Measurements from ENCODE around the gene MAPRE2. TPM values are rescaled to one million over a fixed set of nuclear protein-coding genes. Genes with fewer than 3 reads are reported as not detected.

MAPRE2 gene
- total RNA-seq, 2 experiments from 2014 or later = 62.5 to 66.2 TPM

DNA sequence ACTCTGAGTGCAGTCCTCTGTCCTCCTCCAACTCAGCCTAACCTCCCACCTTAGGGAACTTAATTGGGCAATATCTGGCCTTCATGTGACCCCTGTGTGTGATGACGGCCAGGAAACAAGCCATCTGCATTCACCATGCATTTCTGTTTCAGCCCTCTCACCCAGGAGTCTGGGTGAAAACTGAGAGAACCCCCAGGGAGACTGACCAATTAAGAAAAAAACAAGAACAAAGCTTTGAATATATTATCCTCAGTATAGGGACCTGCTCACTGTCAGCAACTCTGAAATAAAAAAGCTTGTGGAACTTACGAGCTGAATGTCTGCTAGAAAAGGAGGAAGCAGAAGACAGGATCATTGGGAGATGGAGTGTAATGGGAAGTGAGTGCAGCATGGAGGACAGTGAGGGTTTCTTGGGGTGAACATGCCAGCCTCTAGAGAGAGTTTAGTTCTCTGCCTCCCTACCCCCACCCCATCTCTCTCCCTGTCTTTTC is 9.5 kb downstream of the MAPRE2 start:
- peaks cover 11% of the 10 kb centered on the region for H3K36me3 Mint-ChIP-seq (ENCODE audit: low read depth)
- CTCF ChIA-PET = interaction anchor here (0.5 to 1.8 kb wide), 3 partner anchors 9 to 124 kb away, joined by 3 to 4 read pairs (median 4); no protein-coding TSS in a partner anchor
- H3K27me3 Mint-ChIP-seq (ENCODE audit: low read depth) = no peaks in the 10 kb centered on the region
- no peak for DNase-seq
- intact Hi-C loops (cut with micrococcal nuclease) = loop anchor here (1.0 kb wide), 4 partner anchors 8 to 190 kb away; no protein-coding TSS in a partner anchor
- H3K9me3 Mint-ChIP-seq = peaks cover 4% of the 10 kb centered on the region
- no peak overlapping the region for H3K27ac Mint-ChIP-seq
- H3K4me1 Mint-ChIP-seq (ENCODE audit: low read depth) = peaks cover 77% of the 10 kb centered on the region
- H3K4me3 Mint-ChIP-seq = no peak overlapping the region

DNA sequence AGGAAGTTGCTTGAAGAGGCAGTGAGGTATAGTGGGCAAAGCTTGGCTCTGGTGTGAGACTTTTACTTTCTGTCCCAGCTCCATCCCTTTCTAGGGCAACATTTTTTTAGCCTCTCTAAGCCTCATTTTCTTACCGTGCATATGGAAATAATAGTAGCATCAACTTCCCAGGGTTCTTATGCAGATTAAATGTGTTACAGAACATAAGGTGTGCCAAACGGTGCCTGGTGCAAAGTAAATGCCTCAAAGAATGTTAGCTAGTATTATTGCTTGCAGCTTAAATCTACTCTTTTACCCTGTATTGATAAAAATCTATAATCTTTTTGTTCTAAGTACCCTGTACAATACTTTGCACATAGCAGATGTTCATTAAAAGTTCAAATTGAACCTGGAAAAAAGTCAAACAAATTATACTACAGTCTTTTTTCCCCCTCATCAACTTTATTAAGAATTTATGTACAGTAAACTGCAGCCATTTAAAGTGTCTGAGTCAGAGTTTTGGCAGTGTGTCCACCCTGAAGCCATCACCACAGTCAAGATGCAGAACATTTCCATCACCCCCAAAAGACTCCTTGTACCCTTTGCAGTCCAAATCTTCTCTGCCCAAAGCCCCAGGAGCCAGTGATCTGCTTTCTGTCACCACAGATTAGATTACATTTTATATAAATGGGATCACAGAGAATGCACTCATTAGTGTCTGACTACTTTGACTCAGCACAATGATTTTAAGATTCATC is 10.6 kb downstream of the MAPRE2 start:
- CTCF ChIA-PET = interaction anchor here (1.2 to 1.8 kb wide), 2 partner anchors 8 to 15 kb away, joined by 3 to 4 read pairs; no protein-coding TSS in a partner anchor
- no peak overlapping the region for H3K27ac Mint-ChIP-seq
- no peak for DNase-seq
- H3K4me1 Mint-ChIP-seq (ENCODE audit: low read depth) = peaks cover 70% of the 10 kb centered on the region
- H3K4me3 Mint-ChIP-seq = no peak overlapping the region
- H3K36me3 Mint-ChIP-seq (ENCODE audit: low read depth) = peaks cover 11% of the 10 kb centered on the region
- intact Hi-C loops (cut with micrococcal nuclease) = no loop called here
- H3K27me3 Mint-ChIP-seq (ENCODE audit: low read depth) = no peaks in the 10 kb centered on the region
- peaks cover 4% of the 10 kb centered on the region for H3K9me3 Mint-ChIP-seq

DNA sequence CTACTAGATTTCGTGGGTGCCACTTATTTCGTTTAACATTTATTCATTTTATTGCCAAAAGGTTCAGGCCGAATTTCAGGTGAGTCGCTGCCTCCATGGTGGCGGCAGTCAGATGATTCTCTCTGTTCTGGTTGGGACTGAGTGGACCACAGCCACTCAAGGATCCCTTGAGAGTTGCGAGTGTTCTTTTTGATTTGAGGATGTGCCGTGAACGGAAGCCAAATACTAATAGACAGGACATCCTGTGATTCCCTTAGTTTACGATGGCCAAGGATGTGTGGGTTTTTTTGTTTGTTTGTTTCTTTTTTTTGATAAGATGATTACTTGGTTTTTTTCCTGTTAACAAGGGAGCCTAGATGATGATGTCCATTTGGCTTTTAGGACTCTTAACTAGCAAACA is 13.2 kb downstream of the MAPRE2 start:
- no peak for DNase-seq
- Mint-ChIP-seq H3K9me3 (no peaks in the 10 kb centered on the region), H3K4me1 (ENCODE audit: low read depth) (peaks cover 69% of the 10 kb centered on the region), H3K4me3 (no peak overlapping the region), H3K36me3 (ENCODE audit: low read depth) (peaks cover 6% of the 10 kb centered on the region), H3K27ac (no peak overlapping the region), H3K27me3 (ENCODE audit: low read depth) (no peaks in the 10 kb centered on the region)
- CTCF ChIA-PET = no interaction called here
- intact Hi-C loops (cut with micrococcal nuclease) = no loop called here

- no peak for DNase-seq
- peaks cover 6% of the 10 kb centered on the region for H3K36me3 Mint-ChIP-seq (ENCODE audit: low read depth)
- H3K4me1 Mint-ChIP-seq (ENCODE audit: low read depth) = peaks cover 69% of the 10 kb centered on the region
- H3K27me3 Mint-ChIP-seq (ENCODE audit: low read depth) = no peaks in the 10 kb centered on the region
- no peak overlapping the region for H3K27ac Mint-ChIP-seq
- H3K4me3 Mint-ChIP-seq = no peak overlapping the region
- CTCF ChIA-PET = no interaction called here
- H3K9me3 Mint-ChIP-seq = no peaks in the 10 kb centered on the region
- intact Hi-C loops (cut with micrococcal nuclease) = no loop called here
These were observed 13.9 kb downstream of the MAPRE2 start for GRCh38 chr18:35055105-35055504.

DNA sequence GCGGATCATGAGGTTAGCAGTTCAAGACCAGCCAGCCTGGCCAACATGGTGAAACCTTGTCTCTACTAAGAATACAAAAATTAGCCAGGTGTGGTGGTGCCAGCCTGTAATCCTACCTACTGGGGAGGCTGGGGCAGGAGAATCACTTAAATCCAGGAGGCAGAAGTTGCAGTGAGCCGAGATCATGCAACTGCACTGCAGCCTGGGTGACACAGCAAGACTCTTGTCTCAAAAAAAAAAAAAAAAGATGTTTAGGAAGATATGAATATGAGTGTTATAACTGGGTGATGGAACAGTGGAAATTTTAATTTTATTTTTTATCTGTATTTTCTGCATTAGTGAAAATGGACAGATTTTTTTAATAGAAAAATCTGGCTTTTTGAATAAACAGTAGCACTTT is 14.5 kb downstream of the MAPRE2 start:
- Mint-ChIP-seq H3K4me3 (no peak overlapping the region), H3K4me1 (ENCODE audit: low read depth) (peaks cover 68% of the 10 kb centered on the region)

GRCh38 chr18:35059280-35059927 is 18.2 kb downstream of the MAPRE2 start:
- peaks cover 2% of the 10 kb centered on the region for H3K36me3 Mint-ChIP-seq (ENCODE audit: low read depth)
- CTCF ChIA-PET = interaction anchor here (0.6 to 1.3 kb wide), 5 partner anchors 8 to 295 kb away, joined by 3 to 4 read pairs (median 3); no protein-coding TSS in a partner anchor
- H3K4me3 Mint-ChIP-seq = no peak overlapping the region
- H3K4me1 Mint-ChIP-seq (ENCODE audit: low read depth) = peaks cover 58% of the 10 kb centered on the region
- intact Hi-C loops (cut with micrococcal nuclease) = no loop called here
- no peaks in the 10 kb centered on the region for H3K9me3 Mint-ChIP-seq
- H3K27me3 Mint-ChIP-seq (ENCODE audit: low read depth) = no peaks in the 10 kb centered on the region
- DNase-seq = no peak
- no peak overlapping the region for H3K27ac Mint-ChIP-seq

More for the DNA sequence above, 14.5 kb downstream of the MAPRE2 start:
- Mint-ChIP-seq H3K27me3 (ENCODE audit: low read depth) (no peaks in the 10 kb centered on the region), H3K36me3 (ENCODE audit: low read depth) (peaks cover 6% of the 10 kb centered on the region), H3K27ac (no peak overlapping the region), H3K9me3 (no peaks in the 10 kb centered on the region)
- DNase-seq = no peak
- CTCF ChIA-PET = no interaction called here
- intact Hi-C loops (cut with micrococcal nuclease) = no loop called here

- H3K9me3 Mint-ChIP-seq = no peaks in the 10 kb centered on the region
- H3K36me3 Mint-ChIP-seq (ENCODE audit: low read depth) = no peaks in the 10 kb centered on the region
- H3K27me3 Mint-ChIP-seq (ENCODE audit: low read depth) = no peaks in the 10 kb centered on the region
- H3K4me1 Mint-ChIP-seq (ENCODE audit: low read depth) = peaks cover 58% of the 10 kb centered on the region
- no peak overlapping the region for H3K27ac Mint-ChIP-seq
- intact Hi-C loops (cut with micrococcal nuclease) = no loop called here
- H3K4me3 Mint-ChIP-seq = no peak overlapping the region
- no peak for DNase-seq
- CTCF ChIA-PET = interaction anchor here (0.6 to 1.6 kb wide), 7 partner anchors 9 to 294 kb away, joined by 3 to 5 read pairs (median 3); no protein-coding TSS in a partner anchor
These were observed 19.1 kb downstream of the MAPRE2 start for GRCh38 chr18:35060122-35060815.

DNA sequence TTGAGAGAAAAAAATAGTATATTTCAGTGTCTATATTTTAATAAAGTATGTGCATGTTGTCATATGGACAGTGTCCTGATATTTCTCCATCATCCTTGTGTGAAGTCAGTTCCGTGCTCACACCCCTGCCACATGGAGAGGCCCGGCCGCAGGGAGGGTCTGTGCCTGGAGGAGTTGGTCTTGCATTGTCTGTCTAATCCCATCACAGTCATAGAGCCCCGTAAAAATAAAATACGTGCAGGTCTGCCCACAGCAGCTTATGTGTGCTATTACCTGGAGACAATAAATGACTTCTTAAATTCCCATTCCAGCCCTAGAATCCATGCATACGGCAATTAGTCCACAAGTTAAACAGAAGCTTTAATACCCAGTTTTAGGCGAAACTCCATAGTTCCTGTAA is 20.1 kb downstream of the MAPRE2 start:
- no peak for DNase-seq
- Mint-ChIP-seq H3K27ac (no peak overlapping the region), H3K9me3 (no peaks in the 10 kb centered on the region), H3K4me3 (no peak overlapping the region), H3K27me3 (ENCODE audit: low read depth) (no peaks in the 10 kb centered on the region), H3K36me3 (ENCODE audit: low read depth) (no peaks in the 10 kb centered on the region), H3K4me1 (ENCODE audit: low read depth) (peaks cover 59% of the 10 kb centered on the region)
- CTCF ChIA-PET = interaction anchor here (1.6 kb wide), 2 partner anchors 35 to 54 kb away, joined by 3 to 5 read pairs; no protein-coding TSS in a partner anchor
- intact Hi-C loops (cut with micrococcal nuclease) = no loop called here

DNA sequence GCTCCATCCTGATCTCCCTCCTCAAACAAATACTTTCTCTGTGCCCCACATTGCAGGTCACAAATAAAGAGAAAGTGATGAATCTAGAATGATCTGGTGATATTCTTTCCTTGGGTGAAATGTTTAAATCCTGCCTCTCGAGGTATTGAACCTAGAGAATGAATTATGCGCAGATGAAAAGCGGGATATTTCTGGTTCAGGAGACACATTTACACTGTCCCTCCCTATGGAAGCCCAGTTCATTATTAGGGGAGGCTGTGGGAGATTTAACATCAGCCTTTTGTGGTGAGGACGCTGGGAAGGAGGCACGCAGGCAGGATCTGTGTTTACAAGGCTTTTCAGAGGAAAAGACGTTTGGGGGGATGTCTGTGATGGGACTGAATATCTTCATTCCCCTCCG is 20.6 kb downstream of the MAPRE2 start:
- no peaks in the 10 kb centered on the region for H3K9me3 Mint-ChIP-seq
- no peaks in the 10 kb centered on the region for H3K36me3 Mint-ChIP-seq (ENCODE audit: low read depth)
- intact Hi-C loops (cut with micrococcal nuclease) = no loop called here
- DNase-seq = no peak
- no peaks in the 10 kb centered on the region for H3K27me3 Mint-ChIP-seq (ENCODE audit: low read depth)
- CTCF ChIA-PET = no interaction called here
- no peak overlapping the region for H3K27ac Mint-ChIP-seq
- H3K4me1 Mint-ChIP-seq (ENCODE audit: low read depth) = peaks cover 59% of the 10 kb centered on the region
- no peak overlapping the region for H3K4me3 Mint-ChIP-seq

- intact Hi-C loops (cut with micrococcal nuclease) = no loop called here
- Mint-ChIP-seq H3K36me3 (ENCODE audit: low read depth) (no peaks in the 10 kb centered on the region), H3K4me3 (no peak overlapping the region), H3K27ac (no peak overlapping the region), H3K27me3 (ENCODE audit: low read depth) (no peaks in the 10 kb centered on the region), H3K9me3 (no peaks in the 10 kb centered on the region), H3K4me1 (ENCODE audit: low read depth) (peaks cover 60% of the 10 kb centered on the region)
- CTCF ChIA-PET = no interaction called here
- no peak for DNase-seq
These were observed 21.2 kb downstream of the MAPRE2 start for GRCh38 chr18:35062408-35062807.

GRCh38 chr18:35063875-35064690 is 22.9 kb downstream of the MAPRE2 start:
- peaks cover 50% of the 10 kb centered on the region for H3K4me1 Mint-ChIP-seq (ENCODE audit: low read depth)
- CTCF ChIA-PET = interaction anchor here (0.6 to 0.9 kb wide), 4 partner anchors 32 to 692 kb away, joined by 3 read pairs; no protein-coding TSS in a partner anchor

More at GRCh38 chr18:35063875-35064690, 22.9 kb downstream of the MAPRE2 start:
- Mint-ChIP-seq H3K27ac (no peak overlapping the region), H3K4me3 (no peak overlapping the region), H3K27me3 (ENCODE audit: low read depth) (no peaks in the 10 kb centered on the region), H3K36me3 (ENCODE audit: low read depth) (no peaks in the 10 kb centered on the region), H3K9me3 (no peaks in the 10 kb centered on the region)
- intact Hi-C loops (cut with micrococcal nuclease) = no loop called here
- DNase-seq = no peak
